Lower leg skin (tissue), 4 donors: ENCODE data around the gene C1orf21. TPM values are rescaled to one million over a fixed set of nuclear protein-coding genes. Genes with fewer than 3 reads are reported as not detected.

Experiments used
- DNase-seq, 2 donors: peaks; one replicate each; pipeline ENCODE4 v3.0.0-alpha.2; 2019; ENCODE audit warnings: low spot score in 2 of 2
- H3K4me3 ChIP-seq: fragments of 200-600 bp; sonication (generic); 2 replicates; pipeline ENCODE4 v1.5.1; 2017; ENCODE audit warnings: mild to moderate bottlenecking, low read depth; ENCODE audit not compliant: poor library complexity, severe bottlenecking
- POLR2A ChIP-seq, 2 donors: fragments of 450-650 bp; IDR thresholded peaks; one replicate each; pipeline ENCODE4 v1.6.1; 2016 to 2017; ENCODE audit warnings: antibody characterized with exemption in 2 of 2, mild to moderate bottlenecking in 1 of 2, moderate library complexity in 1 of 2
- WGBS, 2 donors: methylation state at CpG; one replicate each; pipeline ENCODE4 v1.1.5; 2018; 5-methylcytosine and 5-hydroxymethylcytosine counted together
- intact Hi-C: fragments of 100-400 bp; cut with DNase I; formaldehyde crosslinking; loops from one replicate; pipeline ENCODE4 v1.15.0; 2023; ENCODE audit warnings: low total_unique reads
- total RNA-seq, 4 donors: library from RNA; depleted of rRNA; stranded (reverse); fragments of >200 nt; gene quantifications; one replicate each; pipeline ENCODE4 v1.1.0, GENCODE V29; 2016
- TF ChIP-seq, protein P1 (sequence below), 3 donors: fragments of 450-650 bp; IDR thresholded peaks; one replicate each; pipeline ENCODE4 v1.5.1; 2016; ENCODE audit warnings: antibody characterized with exemption in 3 of 3, mild to moderate bottlenecking in 3 of 3, moderate library complexity in 2 of 3

Gene C1orf21
- total RNA-seq, 4 donors from 2014 or later, result 37.6 to 79.4 (median 56.2) TPM

GRCh38 chr1:184392067-184392466 lies 5.2 kb downstream of the C1orf21 start:
- DNase-seq, result no peak
- H3K4me3 ChIP-seq, result no peak overlapping the region
- intact Hi-C loops, result loop anchor here (10.0 kb wide), 1 partner anchor 163 kb away; no protein-coding TSS in a partner anchor
- 66 to 75% methylated on average over 6 of the region's 6 CpGs for WGBS, 2 donors
- TF ChIP-seq POLR2A (IDR thresholded peaks at IDR 0.05), result no peak
- TF ChIP-seq, protein P1, sequence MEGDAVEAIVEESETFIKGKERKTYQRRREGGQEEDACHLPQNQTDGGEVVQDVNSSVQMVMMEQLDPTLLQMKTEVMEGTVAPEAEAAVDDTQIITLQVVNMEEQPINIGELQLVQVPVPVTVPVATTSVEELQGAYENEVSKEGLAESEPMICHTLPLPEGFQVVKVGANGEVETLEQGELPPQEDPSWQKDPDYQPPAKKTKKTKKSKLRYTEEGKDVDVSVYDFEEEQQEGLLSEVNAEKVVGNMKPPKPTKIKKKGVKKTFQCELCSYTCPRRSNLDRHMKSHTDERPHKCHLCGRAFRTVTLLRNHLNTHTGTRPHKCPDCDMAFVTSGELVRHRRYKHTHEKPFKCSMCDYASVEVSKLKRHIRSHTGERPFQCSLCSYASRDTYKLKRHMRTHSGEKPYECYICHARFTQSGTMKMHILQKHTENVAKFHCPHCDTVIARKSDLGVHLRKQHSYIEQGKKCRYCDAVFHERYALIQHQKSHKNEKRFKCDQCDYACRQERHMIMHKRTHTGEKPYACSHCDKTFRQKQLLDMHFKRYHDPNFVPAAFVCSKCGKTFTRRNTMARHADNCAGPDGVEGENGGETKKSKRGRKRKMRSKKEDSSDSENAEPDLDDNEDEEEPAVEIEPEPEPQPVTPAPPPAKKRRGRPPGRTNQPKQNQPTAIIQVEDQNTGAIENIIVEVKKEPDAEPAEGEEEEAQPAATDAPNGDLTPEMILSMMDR (IDR thresholded peaks at IDR 0.05), result no peak

DNA sequence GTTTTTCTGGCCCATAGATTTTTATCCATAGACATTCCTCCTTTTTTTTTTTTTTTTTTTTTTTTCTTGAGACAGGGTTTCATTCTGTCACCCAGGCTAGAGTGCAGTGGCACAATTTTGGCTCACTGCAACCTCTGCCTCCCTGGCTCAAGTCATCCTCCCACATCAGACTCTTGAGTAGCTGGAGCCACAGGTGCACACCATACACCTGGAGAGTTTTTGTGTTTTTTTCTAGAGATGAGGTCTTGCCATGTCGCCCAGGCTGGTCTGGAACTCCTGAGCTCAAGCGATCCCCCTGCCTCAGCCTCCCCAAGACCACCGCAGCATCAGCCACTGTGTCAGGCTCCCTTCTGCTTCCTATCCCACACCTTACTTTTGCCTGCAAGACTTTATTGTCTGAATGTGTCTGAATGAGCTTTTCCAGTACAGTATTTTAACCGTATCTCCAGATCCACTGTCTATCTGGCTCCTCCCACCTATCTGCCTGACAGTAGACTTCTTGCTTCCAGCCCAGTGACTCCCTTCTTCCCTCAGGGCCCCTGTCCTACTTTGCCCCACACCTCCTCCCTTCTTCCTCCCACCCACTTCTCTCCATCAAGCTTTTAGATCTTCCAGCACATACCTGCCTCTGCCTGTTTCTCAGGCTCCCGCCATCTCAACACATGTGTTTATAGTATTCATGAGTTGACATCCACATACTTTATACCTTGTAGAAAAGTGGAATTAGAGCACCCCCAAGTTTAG lies 6.1 kb downstream of the C1orf21 start:
- peak in 1 of 2 donors; percentile 39 for DNase-seq
- no peak overlapping the region for H3K4me3 ChIP-seq
- TF ChIP-seq POLR2A (IDR thresholded peaks at IDR 0.05), result no peak
- TF ChIP-seq, protein P1 (IDR thresholded peaks at IDR 0.05), result no peak
- intact Hi-C loops, result loop anchor here (10.0 kb wide), 1 partner anchor 162 kb away; no protein-coding TSS in a partner anchor
- WGBS, 2 donors, result 58 to 66% methylated on average over 5 of the region's 5 CpGs

DNA sequence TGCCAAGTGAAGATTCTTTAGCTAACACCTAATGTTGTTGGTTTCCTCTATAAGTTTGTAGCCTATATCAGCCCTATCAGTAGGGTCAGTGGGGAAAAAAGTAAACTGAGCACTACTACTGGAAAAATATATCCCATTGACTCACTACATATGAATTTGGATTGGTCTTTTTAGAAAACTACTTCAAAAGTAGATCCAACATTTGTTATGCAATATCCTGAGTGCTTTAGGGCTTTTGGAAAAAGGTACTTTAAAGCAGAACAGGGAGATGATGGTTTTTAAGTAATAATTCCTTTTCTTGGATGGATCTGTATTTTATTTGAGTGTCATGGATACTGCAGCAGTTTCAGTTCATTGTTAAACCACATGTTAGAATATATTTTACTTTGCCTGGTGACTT lies 7.1 kb downstream of the C1orf21 start:
- TF ChIP-seq POLR2A (IDR thresholded peaks at IDR 0.05), result no peak
- TF ChIP-seq, protein P1 (IDR thresholded peaks at IDR 0.05), result no peak
- H3K4me3 ChIP-seq, result no peak overlapping the region
- intact Hi-C loops, result loop anchor here (10.0 kb wide), 1 partner anchor 161 kb away; no protein-coding TSS in a partner anchor
- no peak for DNase-seq

DNA sequence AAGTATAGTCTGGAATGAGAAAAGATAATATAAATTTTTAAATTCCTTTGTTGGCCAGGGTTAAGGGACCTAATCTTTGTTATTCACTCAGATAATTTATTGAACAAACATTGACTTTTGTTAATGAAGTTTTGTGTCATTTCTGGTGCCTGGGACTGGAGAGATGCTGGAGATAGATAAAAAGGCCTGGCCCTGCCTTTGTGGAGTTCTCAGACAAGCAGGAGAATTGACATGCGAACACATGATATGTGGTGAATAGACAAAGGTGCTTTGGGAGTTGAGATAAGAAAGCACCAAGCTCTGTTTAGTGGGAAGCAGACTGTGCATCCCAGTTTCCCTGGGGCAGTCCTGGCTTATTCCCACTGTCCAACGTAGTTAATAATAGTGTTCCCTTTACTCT lies 8.5 kb downstream of the C1orf21 start:
- no peak for TF ChIP-seq POLR2A (IDR thresholded peaks at IDR 0.05)
- TF ChIP-seq, protein P1 (IDR thresholded peaks at IDR 0.05), result no peak
- intact Hi-C loops, result loop anchor here (10.0 kb wide), 1 partner anchor 159 kb away; no protein-coding TSS in a partner anchor
- DNase-seq, result no peak
- no peak overlapping the region for H3K4me3 ChIP-seq
- 49 to 62% methylated on average over 2 of the region's 2 CpGs for WGBS, 2 donors

GRCh38 chr1:184395937-184396480 lies 9.2 kb downstream of the C1orf21 start:
- no peak overlapping the region for H3K4me3 ChIP-seq
- no peak for DNase-seq
- TF ChIP-seq POLR2A (IDR thresholded peaks at IDR 0.05), result no peak
- TF ChIP-seq, protein P1 (IDR thresholded peaks at IDR 0.05), result no peak
- intact Hi-C loops, result loop anchor here (10.0 kb wide), 1 partner anchor 159 kb away; no protein-coding TSS in a partner anchor
- WGBS, 2 donors, result 76 to 92% methylated on average over 2 of the region's 2 CpGs
